HCEC 1CT (cell line): ENCODE results near the gene BRMS1L.
"Not testable (repeated sequence)": the region's sequence is repeated elsewhere in the genome, so short reads cannot be mapped to it uniquely, and the experiment has no call there.

Experiments
- DNase-seq: peaks from one replicate; pipeline ENCODE4 v3.0.0-alpha.2; 2017

Gene BRMS1L

DNA sequence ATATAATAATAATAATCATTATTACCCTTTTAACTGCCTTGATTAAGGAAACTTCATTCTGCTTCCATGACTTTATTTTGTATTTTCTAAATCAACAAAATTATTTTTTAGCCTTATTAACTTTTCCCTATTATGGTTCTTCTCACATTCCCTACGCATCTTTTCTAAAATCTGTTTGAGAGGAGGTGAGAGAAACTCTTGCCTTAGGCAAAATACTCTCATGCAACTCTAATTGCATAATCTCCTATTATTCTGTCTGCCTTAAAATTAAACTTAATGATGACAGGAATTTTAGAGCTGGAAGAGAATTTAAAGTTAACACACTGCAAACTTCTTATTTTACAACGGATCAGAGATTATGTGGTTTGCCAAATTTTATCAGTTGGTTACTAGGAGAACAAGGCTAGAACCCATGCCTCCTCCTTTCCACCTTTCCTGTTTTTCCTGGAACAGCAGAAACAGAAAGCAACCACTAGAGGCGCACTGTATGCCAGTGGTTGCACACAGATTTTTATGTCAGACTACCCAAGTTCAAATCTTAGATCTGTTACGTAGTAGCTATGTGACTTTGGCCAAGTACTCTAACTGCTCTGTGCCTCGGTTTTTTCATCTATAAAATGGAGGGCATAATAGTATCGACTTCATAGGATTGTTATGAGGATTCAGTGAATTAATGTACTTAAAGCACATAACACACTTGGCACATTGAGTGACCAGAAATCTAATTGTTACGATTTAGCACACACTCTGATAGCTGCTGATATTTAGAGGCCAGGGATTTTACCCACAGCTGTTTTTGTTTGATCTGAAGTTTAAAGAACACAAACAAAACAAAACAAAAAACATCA lies 4.3 kb upstream of the BRMS1L start:
- peak; percentile 60 for DNase-seq

DNA sequence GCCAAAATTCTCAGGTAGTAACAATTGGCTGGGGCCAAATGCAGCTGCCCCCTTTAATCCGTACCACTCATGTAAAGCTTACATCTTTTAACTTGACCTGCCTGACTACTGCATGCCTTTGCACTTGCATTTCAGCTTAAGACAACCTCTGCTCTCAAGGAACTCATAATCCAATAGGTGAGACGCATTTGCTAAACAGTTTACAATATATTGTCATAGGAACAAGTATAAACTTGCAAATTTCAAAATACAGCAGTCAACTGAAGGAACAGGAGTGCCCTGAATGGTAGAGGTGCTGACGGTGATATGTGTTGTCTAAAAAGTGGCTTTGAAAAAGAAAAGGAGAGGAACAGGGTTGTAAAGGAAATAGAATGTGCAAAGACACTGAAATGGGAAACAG lies 3.6 kb upstream of the BRMS1L start:
- DNase-seq = no peak

DNA sequence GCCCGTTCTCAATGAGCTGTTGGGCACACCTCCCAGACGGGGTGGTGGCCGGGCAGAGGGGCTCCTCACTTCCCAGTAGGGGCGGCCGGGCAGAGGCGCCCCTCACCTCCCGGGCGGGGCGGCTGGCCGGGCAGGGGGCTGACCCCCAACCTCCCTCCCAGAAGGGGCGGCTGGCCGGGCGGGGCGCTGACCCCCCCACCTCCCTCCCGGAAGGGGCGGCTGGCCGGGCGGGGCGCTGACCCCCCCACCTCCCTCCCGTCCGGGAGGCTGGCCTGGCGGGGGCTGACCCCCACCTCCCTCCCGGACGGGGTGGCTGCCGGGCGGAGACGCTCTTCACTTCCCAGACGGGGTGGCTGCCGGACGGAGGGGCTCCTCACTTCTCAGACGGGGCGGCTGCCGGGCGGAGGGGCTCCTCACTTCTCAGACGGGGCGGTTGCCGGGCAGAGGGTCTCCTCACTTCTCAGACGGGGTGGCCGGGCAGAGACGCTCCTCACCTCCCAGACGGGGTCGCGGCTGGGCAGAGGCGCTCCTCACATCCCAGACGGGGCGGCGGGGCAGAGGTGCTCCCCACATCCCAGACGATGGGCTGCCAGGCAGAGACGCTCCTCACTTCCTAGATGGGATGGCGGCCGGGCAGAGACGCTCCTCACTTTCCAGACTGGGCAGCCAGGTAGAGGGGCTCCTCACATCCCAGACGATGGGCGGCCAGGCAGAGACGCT lies 1.5 kb upstream of the BRMS1L start:
- DNase-seq = not testable (repeated sequence)

DNA sequence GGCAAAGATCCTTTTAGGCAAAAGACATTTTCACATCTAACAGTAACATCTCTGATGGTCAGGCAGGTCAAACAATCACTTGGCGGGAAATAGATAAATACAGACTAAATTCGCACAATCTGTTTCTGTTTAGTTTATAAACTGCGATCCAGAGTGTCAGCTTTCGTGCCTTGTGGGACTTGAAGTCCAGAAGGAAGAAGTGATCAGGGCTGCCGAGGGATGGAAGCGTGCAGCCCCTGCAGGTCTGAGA lies 245 bp upstream of the BRMS1L start:
- no peak for DNase-seq

DNA sequence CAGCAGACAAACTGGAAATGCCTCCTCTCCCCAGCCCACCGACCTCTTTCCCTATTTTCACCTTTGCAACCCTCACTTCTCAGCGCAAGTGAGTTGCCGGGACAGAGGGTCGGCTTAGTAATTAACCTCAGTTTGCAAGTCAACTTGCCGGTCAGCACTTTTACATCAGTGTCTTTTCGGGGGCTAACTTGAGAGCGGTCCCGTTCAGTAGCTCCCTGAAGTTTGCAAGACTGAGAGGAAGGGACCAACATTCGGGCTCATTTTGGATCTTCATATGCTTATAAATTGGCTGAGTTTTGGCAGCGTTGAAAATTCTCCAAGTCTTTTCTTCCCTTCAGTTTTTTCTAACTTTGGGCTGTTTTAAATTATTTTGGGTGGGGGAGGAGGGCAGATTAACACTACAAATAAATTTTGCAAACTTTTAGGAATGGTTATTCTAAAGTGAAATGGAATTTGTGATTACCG lies 846 bp downstream of the BRMS1L start:
- no peak for DNase-seq

DNA sequence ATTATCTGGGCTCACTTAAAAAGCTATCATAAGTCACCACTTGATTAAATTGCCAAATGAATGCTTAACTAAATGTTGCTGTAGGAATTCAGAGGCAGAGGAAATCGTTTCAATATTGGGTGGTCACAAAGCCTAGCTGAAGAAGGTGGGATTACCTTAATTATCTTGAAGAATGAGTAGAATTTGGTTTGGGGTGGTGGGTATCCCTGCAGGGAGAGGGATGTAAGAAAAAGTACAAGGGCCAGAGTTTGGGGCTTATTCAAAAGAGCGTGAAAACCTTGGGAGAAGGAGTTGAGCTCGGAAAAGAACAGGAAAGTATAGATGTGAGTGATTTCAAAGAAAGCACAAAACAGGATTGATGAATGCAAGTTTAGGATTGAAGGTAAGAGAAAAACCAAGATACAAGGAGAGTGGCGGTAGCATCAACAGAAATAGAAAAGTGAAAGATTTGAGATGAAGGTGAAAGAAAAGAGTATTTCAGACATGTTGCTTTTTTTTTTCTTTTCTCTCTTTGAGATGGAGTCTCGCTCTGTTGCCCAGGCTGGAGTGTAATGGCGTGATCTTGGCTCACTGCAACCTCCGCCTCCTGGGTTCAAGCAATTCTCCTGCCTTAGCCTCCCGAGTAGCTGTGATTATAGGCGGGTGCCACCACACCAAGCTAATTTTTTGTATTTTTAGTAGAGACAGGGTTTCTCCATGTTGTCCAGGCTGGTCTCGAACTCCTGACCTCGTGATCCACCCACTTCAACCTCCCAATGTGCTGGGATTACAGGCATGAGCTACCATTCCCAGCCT lies 1.7 kb downstream of the BRMS1L start:
- no peak for DNase-seq

DNA sequence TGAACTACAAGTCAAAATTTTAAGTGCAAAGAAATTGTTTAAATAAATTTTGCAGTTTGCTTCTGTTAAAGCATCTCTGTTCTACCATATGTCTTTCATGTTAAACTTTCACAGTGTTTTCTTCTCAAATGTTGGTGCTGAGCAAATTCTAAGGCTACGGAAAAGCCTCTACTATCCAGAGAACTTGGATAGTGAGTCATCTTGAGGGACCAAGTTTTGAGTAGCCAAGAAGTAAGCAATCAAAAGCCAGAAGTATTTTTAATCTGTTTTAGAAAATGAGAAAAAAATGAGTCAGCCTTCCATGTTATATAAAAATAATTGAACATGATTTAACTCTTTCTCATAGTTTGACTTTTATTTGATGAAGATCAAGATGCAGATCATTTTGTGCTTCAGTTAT lies 3.3 kb downstream of the BRMS1L start:
- peak; percentile 35 for DNase-seq

DNA sequence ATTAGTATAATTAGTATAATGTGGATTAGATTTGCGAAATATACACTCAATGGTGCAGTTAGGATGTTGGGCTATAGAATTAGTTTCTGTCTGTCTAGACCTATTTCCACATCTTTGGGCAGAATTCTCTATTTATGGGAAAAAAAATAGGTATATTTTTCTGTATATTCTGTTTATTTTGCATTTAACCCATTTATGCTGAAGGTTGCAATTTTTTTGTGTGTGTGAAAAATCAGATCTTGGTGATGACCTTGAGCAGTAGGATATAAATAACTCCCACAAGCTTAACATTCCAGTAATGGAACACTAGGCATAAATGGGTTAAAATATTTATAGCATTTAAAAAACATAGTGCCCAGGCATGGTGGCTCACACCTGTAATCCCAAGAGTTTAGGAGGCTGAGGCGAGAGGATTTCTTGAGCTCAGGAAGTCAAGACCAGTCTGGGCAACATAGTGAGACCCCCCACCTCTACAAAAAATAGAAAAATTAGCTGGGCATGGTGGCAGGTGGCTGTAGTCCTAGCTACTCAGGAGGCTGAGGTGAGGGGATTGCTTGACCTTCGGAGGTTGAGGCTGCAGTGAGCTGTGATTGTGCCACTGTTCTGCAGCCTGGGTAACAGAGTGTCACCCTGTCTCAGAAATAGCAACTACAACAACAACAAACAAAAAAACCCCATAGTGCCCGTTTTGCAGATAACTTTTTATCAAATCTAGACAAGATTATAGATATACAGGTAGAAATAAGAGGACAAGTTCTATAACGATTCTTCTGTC lies 9.3 kb downstream of the BRMS1L start:
- DNase-seq = no peak

DNA sequence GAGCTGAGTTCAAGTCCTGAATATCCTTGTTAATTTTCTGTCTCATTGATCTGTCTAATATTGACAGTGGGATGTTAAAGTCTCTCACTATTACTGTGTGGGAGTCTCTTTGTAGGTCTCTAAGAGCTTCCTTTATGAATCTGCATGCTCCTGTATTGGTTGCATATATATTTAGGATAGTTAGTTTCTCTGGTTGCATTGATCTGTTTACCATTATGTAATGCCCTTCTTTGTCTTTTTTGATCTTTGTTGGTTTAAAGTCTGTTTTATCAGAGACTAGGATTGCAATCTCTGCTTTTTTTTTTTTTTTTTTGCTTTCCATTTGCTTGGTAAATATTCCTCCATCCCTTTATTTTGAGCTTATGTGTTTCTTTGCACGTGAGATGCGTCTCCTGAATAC lies 15.6 kb downstream of the BRMS1L start:
- DNase-seq = not testable (repeated sequence)

DNA sequence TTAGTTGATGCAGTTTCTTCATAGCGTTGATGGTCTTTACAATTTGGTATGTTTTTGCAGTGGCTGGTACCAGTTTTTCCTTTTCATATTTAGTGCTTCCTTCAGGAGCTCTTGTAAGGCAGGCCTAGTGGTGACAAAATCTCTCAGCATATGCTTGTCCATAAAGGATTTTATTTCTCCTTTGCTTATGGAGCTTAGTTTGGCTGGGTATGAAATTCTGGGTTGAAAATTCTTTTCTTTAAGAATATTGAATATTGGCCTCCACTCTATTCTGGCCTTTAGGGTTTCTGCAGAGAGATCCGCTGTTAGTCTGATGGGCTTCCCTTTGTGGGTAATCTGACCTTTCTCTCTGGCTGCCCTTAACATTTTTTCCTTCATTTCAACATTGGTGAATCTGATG lies 16.1 kb downstream of the BRMS1L start:
- DNase-seq = not testable (repeated sequence)

DNA sequence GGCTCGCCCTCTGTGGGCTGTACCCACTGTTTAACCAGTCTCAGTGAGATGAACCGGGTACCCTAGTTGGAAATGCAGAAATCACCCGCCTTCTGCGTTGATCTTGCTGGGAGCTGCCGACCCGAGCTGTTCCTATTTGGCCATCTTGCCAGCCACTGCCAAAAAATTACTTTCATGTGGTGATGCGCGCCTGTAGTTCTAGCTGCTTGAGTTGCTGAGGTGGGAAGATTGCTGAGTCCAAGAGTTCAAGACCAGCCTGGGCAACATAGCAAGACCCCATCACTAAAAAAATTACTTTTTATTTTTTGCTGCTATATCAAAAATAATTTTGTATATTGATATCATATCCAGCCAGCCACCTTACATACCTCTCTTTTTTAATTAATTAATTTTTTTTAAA lies 18.4 kb downstream of the BRMS1L start:
- no peak for DNase-seq

DNA sequence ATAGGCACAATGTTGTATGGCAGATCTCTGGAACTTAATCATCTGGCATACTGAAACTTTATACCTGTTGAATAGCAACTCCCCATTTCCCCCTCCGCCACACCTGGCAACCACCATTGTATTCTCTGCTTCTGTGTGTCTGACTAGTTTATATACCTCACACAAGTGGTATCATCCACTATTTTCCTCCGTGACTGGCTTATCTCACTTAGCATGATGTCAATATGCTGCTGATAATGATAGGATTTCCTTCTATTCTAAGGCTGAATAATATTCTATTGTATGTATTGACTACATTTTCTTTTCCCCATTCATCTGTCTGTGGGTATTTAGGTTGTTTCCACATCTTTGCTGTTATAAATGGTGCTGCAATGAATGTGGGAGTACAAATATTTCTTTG lies 21.5 kb downstream of the BRMS1L start:
- no peak for DNase-seq

DNA sequence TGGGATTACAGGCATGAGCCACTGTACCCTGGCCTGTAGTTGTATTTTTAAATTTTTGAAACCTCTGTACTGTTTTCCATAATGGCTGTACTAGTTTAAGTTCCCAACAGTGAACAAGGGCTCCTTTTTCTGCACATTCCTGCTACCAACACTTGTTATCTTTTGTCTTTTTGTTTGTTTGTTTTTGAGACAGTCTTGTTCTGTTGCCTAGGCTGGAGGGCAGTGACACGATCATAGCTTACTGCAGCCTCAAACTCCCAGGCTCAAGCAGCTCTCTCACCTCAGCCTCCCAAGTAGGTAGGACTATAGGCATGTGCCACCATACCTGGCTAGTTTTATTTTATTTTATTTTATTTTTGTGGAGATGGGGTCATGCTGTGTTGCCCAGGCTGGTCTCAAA lies 23.0 kb downstream of the BRMS1L start:
- DNase-seq = no peak

DNA sequence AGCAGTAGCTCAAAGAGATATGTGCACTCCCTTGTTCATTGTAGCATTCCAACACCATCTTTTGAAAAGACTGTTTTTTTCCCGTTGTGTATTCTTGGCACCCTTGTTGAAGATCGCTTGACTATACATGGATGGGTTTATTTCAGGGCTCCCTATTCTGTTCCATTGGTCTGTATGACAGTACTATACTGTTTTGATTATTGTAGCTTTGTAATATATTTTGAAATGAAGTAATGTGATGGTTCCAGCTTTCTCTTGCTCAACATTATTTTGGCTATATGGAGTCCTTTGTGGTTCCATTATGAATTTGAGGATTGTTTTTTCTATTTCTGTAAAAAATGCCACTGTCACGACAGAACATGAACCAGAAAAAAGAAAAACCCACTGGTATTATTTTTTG lies 25.7 kb downstream of the BRMS1L start:
- no peak for DNase-seq

DNA sequence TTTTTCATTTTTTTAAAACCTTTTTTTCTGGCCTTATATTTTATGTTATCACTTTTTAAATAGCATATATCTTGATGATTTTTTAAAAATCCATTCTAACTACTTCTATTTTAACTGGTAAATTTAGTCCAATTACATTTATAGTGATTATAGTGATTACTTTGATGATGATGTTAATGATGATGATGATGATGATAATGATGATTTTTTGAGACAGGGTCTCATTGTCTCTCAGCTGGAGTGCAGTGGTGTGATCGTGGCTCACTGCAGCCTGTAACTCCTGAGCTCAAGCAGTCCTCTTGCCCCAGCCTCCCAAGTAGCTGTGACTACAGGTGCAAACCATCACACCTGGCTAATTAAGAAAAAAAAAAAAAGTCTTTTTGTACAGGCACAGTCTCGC lies 27.1 kb downstream of the BRMS1L start:
- DNase-seq = no peak

DNA sequence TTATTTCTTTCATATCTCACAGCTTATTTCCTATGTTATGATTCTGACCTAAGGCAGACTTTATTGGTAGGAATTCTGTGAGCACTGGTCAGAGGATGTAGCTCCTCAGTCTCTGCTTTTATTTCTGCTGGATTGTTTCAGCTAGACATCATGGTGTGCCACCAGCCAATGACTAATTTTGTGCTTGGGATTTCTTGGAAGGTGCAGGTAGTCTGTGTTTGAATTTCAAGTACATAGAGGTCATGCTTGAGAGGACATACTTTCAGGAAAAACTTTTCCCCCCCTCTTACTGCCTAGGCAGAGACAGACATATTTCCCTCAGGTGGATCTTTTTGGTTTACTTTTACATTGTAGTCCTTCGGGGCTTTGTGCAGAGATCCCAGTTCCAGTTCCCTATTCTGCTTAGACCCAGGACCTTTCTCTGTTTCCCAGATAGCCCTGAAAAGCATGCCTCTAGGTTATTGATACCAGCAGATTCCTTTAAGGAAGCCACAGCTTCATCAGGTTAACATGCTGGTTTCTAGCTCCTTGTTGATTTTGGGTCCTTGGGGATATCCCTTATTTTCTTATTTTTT lies 28.6 kb downstream of the BRMS1L start:
- no peak for DNase-seq

DNA sequence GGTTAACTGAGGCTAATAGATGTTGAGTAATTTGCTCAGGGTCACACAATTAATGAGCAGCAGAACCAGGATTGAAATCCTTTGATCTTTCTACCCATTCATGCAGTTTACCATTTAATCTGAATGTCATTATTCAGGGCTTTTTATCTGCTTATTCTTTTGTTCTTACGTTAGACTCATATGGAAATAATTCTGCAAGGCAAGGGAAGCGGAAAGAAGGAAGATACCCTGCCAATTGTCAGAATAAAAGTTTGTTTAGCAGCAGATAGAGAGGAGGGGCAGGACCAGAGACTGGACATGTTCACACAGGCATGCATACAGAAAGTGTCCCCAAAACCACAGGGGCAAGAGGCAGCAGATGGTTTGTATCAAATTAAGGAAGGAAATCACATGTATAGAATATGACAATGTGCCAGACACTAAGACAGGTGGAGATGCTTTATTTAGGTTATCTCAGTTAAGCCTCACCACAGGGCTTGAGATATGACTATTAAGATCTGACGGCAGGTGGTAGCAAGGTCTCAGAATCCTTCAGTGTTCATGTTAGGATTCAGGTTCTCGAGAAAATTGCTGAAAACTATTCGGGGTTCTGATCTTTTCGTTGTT lies 29.8 kb downstream of the BRMS1L start:
- DNase-seq = no peak

DNA sequence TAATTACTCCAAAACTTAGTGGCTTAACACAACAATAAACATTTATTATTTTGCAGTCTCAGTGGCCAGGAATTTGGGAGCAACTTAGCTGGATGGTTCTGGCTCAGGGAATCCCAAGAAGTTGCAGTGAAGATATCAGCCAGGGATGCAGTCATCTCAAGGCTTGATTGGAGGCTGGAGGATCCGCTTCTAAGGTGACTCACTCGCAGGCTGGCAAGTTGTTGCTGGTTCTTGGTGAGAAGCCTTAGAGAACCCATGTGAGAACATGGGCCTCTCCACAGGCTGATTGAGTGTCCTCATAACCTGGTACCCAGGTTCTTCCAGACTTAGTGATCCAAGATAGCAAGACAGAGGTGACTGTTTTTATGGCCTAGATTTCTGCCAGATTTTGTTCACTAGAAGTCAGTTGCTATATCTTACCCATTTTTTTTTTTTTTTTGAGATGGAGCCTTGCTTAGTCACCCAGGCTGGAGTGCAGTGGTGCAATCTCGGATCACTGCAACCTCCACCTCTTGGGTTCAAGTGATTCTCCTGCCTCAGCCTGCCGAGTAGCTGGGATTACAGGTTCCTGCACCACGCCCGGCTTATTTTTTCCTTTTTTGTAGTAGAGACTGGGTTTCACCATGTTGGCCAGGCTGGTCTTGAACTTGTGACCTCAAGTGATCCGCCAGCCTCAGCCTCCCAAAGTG lies 32.5 kb downstream of the BRMS1L start:
- peak; percentile 42 for DNase-seq

DNA sequence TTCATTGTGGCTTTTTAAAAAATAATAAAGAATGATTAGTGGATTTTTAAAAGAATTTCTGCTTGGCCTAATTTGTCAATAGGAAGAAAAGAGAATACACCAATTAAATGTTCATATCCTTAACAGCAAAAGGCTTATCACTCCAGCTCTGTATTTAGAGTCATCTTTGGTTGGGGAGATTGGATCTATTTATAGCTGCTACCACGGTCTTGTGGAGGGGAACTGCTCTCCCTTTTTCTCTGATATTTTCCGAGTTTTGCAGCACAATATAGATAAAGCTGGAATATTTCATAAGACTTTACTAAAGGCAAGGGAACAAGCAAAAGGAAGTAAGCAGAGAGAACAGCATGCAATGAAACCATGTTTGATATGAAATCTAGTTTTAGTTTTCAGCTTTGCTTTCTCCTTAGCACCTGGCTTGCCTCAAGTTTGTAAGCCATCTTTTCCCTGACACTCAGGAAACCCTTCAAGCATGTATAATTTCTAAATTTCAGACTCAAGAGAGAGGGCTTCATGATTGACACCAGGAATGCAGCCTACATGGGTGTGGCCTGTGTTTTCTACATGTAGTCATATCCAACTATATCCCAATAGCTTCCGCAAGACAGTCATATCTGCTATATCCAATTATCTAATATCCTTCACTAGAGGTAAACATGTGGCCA lies 35.2 kb downstream of the BRMS1L start:
- DNase-seq = no peak

DNA sequence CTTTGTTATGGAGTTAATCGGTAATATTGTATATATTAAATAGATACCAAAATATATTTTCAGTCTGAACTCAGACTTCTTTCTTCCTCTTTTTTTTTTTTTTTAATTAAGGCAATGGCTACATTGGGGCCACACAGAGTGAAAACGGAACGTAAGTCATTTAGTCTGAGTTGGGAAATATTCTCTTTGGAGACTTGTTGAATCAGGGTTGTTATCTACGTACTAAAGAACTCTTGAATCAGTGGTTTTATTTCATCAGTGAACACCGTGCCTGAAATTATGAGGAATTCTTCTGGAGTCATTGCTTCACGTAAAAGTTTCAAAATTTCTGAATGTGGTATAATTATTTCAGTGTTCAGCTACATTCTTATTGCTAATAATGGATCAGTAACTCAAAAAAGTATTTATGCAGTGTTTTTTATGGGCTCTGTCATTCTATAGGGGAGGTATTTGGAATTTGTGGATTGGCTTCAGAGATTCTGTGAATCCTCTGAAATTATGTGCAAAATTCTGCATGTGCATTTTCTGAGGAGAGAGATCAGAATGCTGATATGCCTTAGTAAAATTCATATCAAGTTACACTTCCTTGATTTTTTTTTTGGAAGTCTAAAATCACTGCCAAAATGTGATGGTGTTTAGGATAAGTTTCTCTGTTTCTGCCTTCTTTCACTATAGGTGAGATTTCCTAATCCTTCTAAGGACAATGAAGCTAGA lies 39.6 kb downstream of the BRMS1L start:
- no peak for DNase-seq
